ENCODE results near the gene SLC13A4.

- TF ChIP-seq CTCF (optimal IDR thresholded peaks at IDR 0.05 in 1 of 3, IDR thresholded peaks at IDR 0.05 in 1 of 3, conservative IDR thresholded peaks at IDR 0.05 in 1 of 3; ENCODE audit: extremely low read depth in 1 of 3, insufficient read depth in 2 of 3, low read length in 3 of 3) (no peak), EZH2 (IDR thresholded peaks at IDR 0.05; ENCODE audit: low read length) (no peak)
Measured at GRCh38 chr7:135775230-135775629, 47.2 kb upstream of the SLC13A4 start.

All from keratinocyte (primary cell).